HCT116 (cell line): ENCODE measurements around the gene ARMC6. TPM values are rescaled to one million over a fixed set of nuclear protein-coding genes. Genes with fewer than 3 reads are reported as not detected.

ENCODE experiments used
- ATAC-seq: fragments of 200-7000 bp; cut with Tn5 transposase; 2 replicates; pipeline ENCODE4 v1.9.1; 2020; ENCODE audit warnings: mild to moderate bottlenecking, moderate library complexity
- BruUV-seq: library from RNA; stranded (reverse); fragments of 400-500 nt; replicated peaks from 2 replicates; lab custom pipeline; 2021; lab: Mats Ljungman, UMichigan
- CTCF ChIA-PET: fragments of 300-600 bp; sonication (Branson Sonifier 250); formaldehyde crosslinking; loops from one replicate; lab custom pipeline; 2021; ENCODE audit warnings: antibody characterized with exemption; lab: Charles Lee
- POLR2A ChIA-PET: fragments of 300-600, 350-600 bp; sonication (Branson Sonifier 250); formaldehyde crosslinking; loops from one replicate; lab custom pipeline; 2021; ENCODE audit warnings: antibody characterized with exemption; lab: Charles Lee
- RAD21 ChIA-PET, 2 experiments: fragments of 300-600 bp; sonication (Branson Sonifier 250); formaldehyde crosslinking; loops; one replicate each; lab custom pipeline; 2023; ENCODE audit warnings: low total read pairs in 2 of 2; ENCODE audit not compliant: uncharacterized antibody in 2 of 2, unreplicated experiment in 2 of 2, low non-redundant PET in 1 of 2; lab: Charles Lee
- DNase-seq: peaks from one replicate; pipeline ENCODE4 v3.0.0-alpha.2; 2010; ENCODE audit warnings: low read depth, low spot score
- H2AFZ ChIP-seq: fragments of 200-600 bp; shearing (Covaris generic), sonication (generic); 2 replicates; pipeline ENCODE4 v1.6.1; 2017; ENCODE audit warnings: low read depth, mixed run types, mixed read lengths, antibody characterized with exemption, low read length; ENCODE audit not compliant: poor library complexity, severe bottlenecking
- H3K27ac ChIP-seq: 2 replicates; pipeline ENCODE4 v1.5.1; 2012; ENCODE audit warnings: low read depth, low read length
- H3K27me3 ChIP-seq: fragments of 200-600 bp; sonication (generic); 2 replicates; pipeline ENCODE4 v1.6.1; 2016; ENCODE audit warnings: mixed run types, low read length, mixed read lengths; ENCODE audit not compliant: insufficient read depth
- H3K36me3 ChIP-seq, 2 experiments: fragments of 200-500 bp in 1 of 2; fragments of 200-600 bp in 1 of 2; sonication (Bioruptor generic) in 1 of 2; sonication (generic) in 1 of 2; 2 replicates each; pipeline versions ENCODE4 v1.5.1 to v1.6.1; 2014 to 2016; ENCODE audit warnings: low read length in 2 of 2, inconsistent platforms in 1 of 2, mixed read lengths in 1 of 2, mixed run types in 1 of 2; ENCODE audit not compliant: insufficient read depth in 2 of 2, control insufficient read depth in 1 of 2
- H3K4me1 ChIP-seq, 2 experiments: fragments of 200-600 bp in 1 of 2; sonication (generic) in 1 of 2; 2 replicates each; pipeline versions ENCODE4 v1.5.1 to v1.6.1; 2012 to 2017; ENCODE audit warnings: low read length in 2 of 2, inconsistent platforms in 1 of 2, mild to moderate bottlenecking in 1 of 2, mixed read lengths in 1 of 2, mixed run types in 1 of 2, moderate library complexity in 1 of 2; ENCODE audit not compliant: insufficient read depth in 2 of 2, control insufficient read depth in 1 of 2
- H3K4me2 ChIP-seq: fragments of 200-600 bp; sonication (generic); 2 replicates; pipeline ENCODE4 v1.6.1; 2017; ENCODE audit warnings: mixed run types, low read length, mixed read lengths
- H3K4me3 ChIP-seq, 2 experiments: fragments of 200-600 bp in 1 of 2; sonication (generic) in 1 of 2; replicated peaks in 1 of 2; 2 replicates each; pipeline ENCODE4 v1.5.1; 2011 to 2016; ENCODE audit warnings: low read length in 2 of 2, control low read depth in 1 of 2, low read depth in 1 of 2, mild to moderate bottlenecking in 1 of 2, mixed read lengths in 1 of 2, mixed run types in 1 of 2
- H3K79me2 ChIP-seq: fragments of 200-600 bp; sonication (generic); 2 replicates; pipeline ENCODE4 v1.6.1; 2017; ENCODE audit warnings: mild to moderate bottlenecking, mixed run types, low read length, moderate library complexity, mixed read lengths; ENCODE audit not compliant: insufficient read depth
- H3K9ac ChIP-seq: fragments of 200-600 bp; sonication (generic); 2 replicates; pipeline ENCODE4 v1.6.1; 2016; ENCODE audit warnings: low read length, mixed read lengths
- H3K9me2 ChIP-seq: fragments of 200-600 bp; sonication (generic), shearing (Covaris generic); 2 replicates; pipeline ENCODE4 v1.6.1; 2017; ENCODE audit warnings: mixed run types, mild to moderate bottlenecking, moderate library complexity; ENCODE audit not compliant: insufficient read depth
- H3K9me3 ChIP-seq, 2 experiments: fragments of 200-500 bp in 1 of 2; fragments of 200-600 bp in 1 of 2; sonication (Bioruptor generic) in 1 of 2; sonication (generic) in 1 of 2; 2 replicates each; pipeline ENCODE4 v1.6.1; 2014 to 2017; ENCODE audit warnings: low read length in 2 of 2, mixed read lengths in 2 of 2, inconsistent platforms in 1 of 2, low read depth in 1 of 2, mild to moderate bottlenecking in 1 of 2, mixed run types in 1 of 2, moderate library complexity in 1 of 2; ENCODE audit not compliant: control insufficient read depth in 1 of 2, insufficient read depth in 1 of 2
- H4K20me1 ChIP-seq: fragments of 200-600 bp; sonication (generic), shearing (Covaris generic); 2 replicates; pipeline ENCODE4 v1.6.1; 2017; ENCODE audit warnings: mixed run types, mild to moderate bottlenecking, moderate library complexity; ENCODE audit not compliant: insufficient read depth
- ATF3 ChIP-seq: IDR thresholded peaks from 2 replicates; pipeline ENCODE4 v1.6.1; 2012
- CBX3 ChIP-seq: IDR thresholded peaks from 2 replicates; pipeline ENCODE4 v1.6.1; 2012; ENCODE audit warnings: low read depth
- CEBPB ChIP-seq: IDR thresholded peaks from 2 replicates; pipeline ENCODE4 v1.6.1; 2012; ENCODE audit warnings: low read depth
- CTCF ChIP-seq, 3 experiments: fragments of 200-600 bp in 1 of 3; sonication (generic) in 1 of 3; IDR thresholded peaks in 2 of 3; conservative IDR thresholded peaks in 1 of 3; 2 replicates each; pipeline ENCODE4 v1.5.1; 2012 to 2017; ENCODE audit warnings: low read depth in 2 of 3, low read length in 2 of 3, antibody characterized with exemption in 1 of 3, borderline replicate concordance in 1 of 3, control low read depth in 1 of 3, mild to moderate bottlenecking in 1 of 3, mixed read lengths in 1 of 3, mixed run types in 1 of 3, moderate library complexity in 1 of 3; ENCODE audit not compliant: insufficient read depth in 1 of 3
- EZH2 ChIP-seq: fragments of 200-600 bp; sonication (generic); IDR thresholded peaks from 2 replicates; pipeline ENCODE4 v1.6.1; 2017; ENCODE audit warnings: antibody characterized with exemption, mixed run types
- JUND ChIP-seq: IDR thresholded peaks from 2 replicates; pipeline ENCODE4 v1.6.1; 2012
- SIN3A ChIP-seq: IDR thresholded peaks from 2 replicates; pipeline ENCODE4 v1.6.1; 2012; ENCODE audit warnings: low read depth
- TCF7L2 ChIP-seq: IDR thresholded peaks from 2 replicates; pipeline ENCODE4 v1.7.0; 2011; ENCODE audit warnings: borderline replicate concordance, inconsistent platforms; ENCODE audit not compliant: insufficient read depth, insufficient read length; ENCODE audit errors: extremely low read depth
- ZFX ChIP-seq: fragments of 450-650 bp; IDR thresholded peaks from 2 replicates; pipeline ENCODE4 v1.6.1; 2017
- ZNF274 ChIP-seq: fragments of 200-500 bp; sonication (Bioruptor generic); IDR thresholded peaks from 2 replicates; pipeline ENCODE4 v1.6.1; 2014; ENCODE audit warnings: mild to moderate bottlenecking, low read depth, low read length, inconsistent platforms
- intact Hi-C: fragments of 100-400 bp; cut with micrococcal nuclease; formaldehyde crosslinking; loops from 2 replicates; pipeline ENCODE4 v1.10.0; 2022
- total RNA-seq: library from RNA; stranded (reverse); gene quantifications from one replicate; pipeline ENCODE4 v1.2.1, GENCODE V29; 2021; ENCODE audit not compliant: unreplicated experiment

ARMC6 gene
- total RNA-seq, 1 experiment from 2014 or later = 34.7 TPM

- H3K9me2 ChIP-seq = no peaks in the 10 kb centered on the region
- H3K4me2 ChIP-seq = no peak overlapping the region
- CTCF ChIA-PET = no interaction called here
- BruUV-seq = TSS peak; percentile 36
- no peak overlapping the region for H3K27ac ChIP-seq
- peaks cover 33 to 38% of the 10 kb centered on the region in 2 experiments for H3K36me3 ChIP-seq
- no peaks in the 10 kb centered on the region for H4K20me1 ChIP-seq
- no peak overlapping the region for H2AFZ ChIP-seq
- no peaks in the 10 kb centered on the region; a peak in 1 of 4 replicates for H3K4me1 ChIP-seq
- no peaks in the 10 kb centered on the region for H3K79me2 ChIP-seq
- H3K9me3 ChIP-seq = no peaks in the 10 kb centered on the region
- H3K9ac ChIP-seq = no peak overlapping the region
- TF ChIP-seq ZNF274 (no peak), SIN3A (no peak), CEBPB (no peak), CTCF (IDR thresholded peaks at IDR 0.05 in 2 of 3, conservative IDR thresholded peaks at IDR 0.05 in 1 of 3; ENCODE audit: borderline replicate concordance in 1 of 3, insufficient read depth in 1 of 3, low read depth in 2 of 3, low read length in 2 of 3) (no peak), CBX3 (no peak), TCF7L2 (no peak), EZH2 (no peak), ATF3 (no peak), ZFX (no peak), JUND (no peak)
- POLR2A ChIA-PET = no interaction called here
- no peak for DNase-seq
- intact Hi-C loops = no loop called here
- no peaks in the 10 kb centered on the region for H3K27me3 ChIP-seq
- H3K4me3 ChIP-seq = no peak overlapping the region
- RAD21 ChIA-PET = no interaction called here
- ATAC-seq = no peak
Measured at GRCh38 chr19:18992696-18993095, 40.7 kb upstream of the ARMC6 start.
